Neural progenitor cell (in vitro differentiated cells): ENCODE measurements around the gene DDIT4L.

Experiments
- CTCF ChIP-seq: fragments of 200-600 bp; sonication (generic); IDR thresholded peaks from 2 replicates; pipeline ENCODE4 v1.5.1; 2017; ENCODE audit warnings: antibody characterized with exemption, mild to moderate bottlenecking
- EZH2 ChIP-seq: fragments of 200-600 bp; sonication (generic); IDR thresholded peaks from 2 replicates; pipeline ENCODE4 v1.6.1; 2017; ENCODE audit warnings: antibody characterized with exemption, mild to moderate bottlenecking, moderate library complexity

- no peak for TF ChIP-seq CTCF
- no peak for TF ChIP-seq EZH2
Observed at GRCh38 chr4:100224721-100225120, 34.5 kb upstream of the DDIT4L start.
